Stimulated activated CD8-positive, alpha-beta memory T cell treated with anti-CD3 and anti-CD28 coated beads, Interleukin-15, amount 100 ng/mL, for 24 hours (primary cell): ENCODE data around the gene CYB5RL.
"Not testable (repeated sequence)": the region's sequence is repeated elsewhere in the genome, so short reads cannot be mapped to it uniquely, and the experiment has no call there.

Experiments
- DNase-seq: peaks from one replicate; pipeline ENCODE4 v3.0.0-alpha.2; 2020; ENCODE audit warnings: low read depth

CYB5RL gene

GRCh38 chr1:54186056-54186455 lies 13.8 kb downstream of the CYB5RL start:
- no peak for DNase-seq

- DNase-seq, result no peak
Measured at GRCh38 chr1:54180701-54181360, 19.0 kb downstream of the CYB5RL start.

GRCh38 chr1:54178296-54179070 lies 21.3 kb downstream of the CYB5RL start:
- no peak for DNase-seq

- DNase-seq, result no peak
Measured at GRCh38 chr1:54177726-54178125, 22.1 kb downstream of the CYB5RL start.

- DNase-seq, result no peak
Measured at GRCh38 chr1:54176621-54177327, 23.1 kb downstream of the CYB5RL start.

- DNase-seq, result no peak
Measured at GRCh38 chr1:54174106-54174505, 25.7 kb downstream of the CYB5RL start.

- DNase-seq, result no peak
Measured at GRCh38 chr1:54173681-54174080, 26.1 kb downstream of the CYB5RL start.

GRCh38 chr1:54172614-54173599 lies 26.9 kb downstream of the CYB5RL start:
- DNase-seq, result no peak

- no peak for DNase-seq
Measured at GRCh38 chr1:54171606-54172005, 28.2 kb downstream of the CYB5RL start.

- no peak for DNase-seq
Measured at GRCh38 chr1:54171016-54171415, 28.8 kb downstream of the CYB5RL start.

GRCh38 chr1:54169068-54169467 lies 30.8 kb downstream of the CYB5RL start:
- DNase-seq, result no peak

- DNase-seq, result no peak
Measured at GRCh38 chr1:54168206-54168965, 31.4 kb downstream of the CYB5RL start.

GRCh38 chr1:54167422-54168139 lies 32.2 kb downstream of the CYB5RL start:
- no peak for DNase-seq

GRCh38 chr1:54166357-54166756 lies 33.5 kb downstream of the CYB5RL start:
- DNase-seq, result not testable (repeated sequence)

GRCh38 chr1:54165146-54165545 lies 34.7 kb downstream of the CYB5RL start:
- DNase-seq, result no peak

- DNase-seq, result no peak
Measured at GRCh38 chr1:54163573-54163972, 36.3 kb downstream of the CYB5RL start.

GRCh38 chr1:54163051-54163450 lies 36.8 kb downstream of the CYB5RL start:
- DNase-seq, result no peak

GRCh38 chr1:54161495-54162168 lies 38.2 kb downstream of the CYB5RL start:
- no peak for DNase-seq

- DNase-seq, result no peak
Measured at GRCh38 chr1:54160351-54160750, 39.5 kb downstream of the CYB5RL start.
